GM23338 (cell line): Measurements from ENCODE around the gene RCSD1. TPM values are rescaled to one million over a fixed set of nuclear protein-coding genes. Genes with fewer than 3 reads are reported as not detected.

Experiments
- ATAC-seq: fragments of 200-7000 bp; cut with Tn5 transposase; 3 replicates; pipeline ENCODE4 v1.9.1; 2020
- DNase-seq: peaks from one replicate; pipeline ENCODE4 v3.0.0-alpha.2; 2015; ENCODE audit warnings: low spot score
- H2AFZ ChIP-seq: fragments of 200-600 bp; sonication (generic); 2 replicates; pipeline ENCODE4 v1.8.0; 2016; ENCODE audit warnings: antibody characterized with exemption, mild to moderate bottlenecking, moderate library complexity
- H3F3A ChIP-seq: fragments of 200-600 bp; sonication (generic); replicated peaks from 2 replicates; pipeline ENCODE4 v1.8.0; 2017; ENCODE audit warnings: antibody characterized with exemption, mixed run types, low read depth
- H3K27ac ChIP-seq: fragments of 200-600 bp; sonication (generic); 2 replicates; pipeline ENCODE4 v1.6.1; 2016; ENCODE audit warnings: low read depth
- H3K27me3 ChIP-seq: fragments of 200-600 bp; sonication (generic); 2 replicates; pipeline ENCODE4 v1.8.0; 2016; ENCODE audit warnings: mild to moderate bottlenecking, mixed run types, moderate library complexity; ENCODE audit not compliant: insufficient read depth
- H3K36me3 ChIP-seq: fragments of 200-600 bp; sonication (generic); 2 replicates; pipeline ENCODE4 v1.8.0; 2016; ENCODE audit warnings: mild to moderate bottlenecking; ENCODE audit not compliant: insufficient read depth
- H3K4me1 ChIP-seq: fragments of 200-600 bp; sonication (generic); 2 replicates; pipeline ENCODE4 v1.8.0; 2016; ENCODE audit warnings: mild to moderate bottlenecking, moderate library complexity; ENCODE audit not compliant: insufficient read depth
- H3K4me2 ChIP-seq: fragments of 200-600 bp; sonication (generic); 2 replicates; pipeline ENCODE4 v1.7.1; 2017; ENCODE audit warnings: mixed run types
- H3K4me3 ChIP-seq: fragments of 200-600 bp; sonication (generic); 2 replicates; pipeline ENCODE4 v1.6.1; 2016; ENCODE audit warnings: mixed run types
- H3K79me2 ChIP-seq: fragments of 200-600 bp; sonication (generic); replicated peaks from 2 replicates; pipeline ENCODE4 v1.8.0; 2017; ENCODE audit warnings: mild to moderate bottlenecking; ENCODE audit not compliant: insufficient read depth
- H3K9me2 ChIP-seq: fragments of 200-600 bp; sonication (generic); 2 replicates; pipeline ENCODE4 v1.8.0; 2017; ENCODE audit not compliant: insufficient read depth
- H4K20me1 ChIP-seq: fragments of 200-600 bp; sonication (generic); replicated peaks from 2 replicates; pipeline ENCODE4 v1.8.0; 2017; ENCODE audit warnings: mild to moderate bottlenecking; ENCODE audit not compliant: insufficient read depth
- H3K27ac Mint-ChIP-seq: 2 replicates; pipeline ENCODE4 v1.8.0; 2020; ENCODE audit warnings: inconsistent platforms, mild to moderate bottlenecking, moderate library complexity, mixed read lengths
- H3K27me3 Mint-ChIP-seq: 3 replicates; pipeline ENCODE4 v1.8.0; 2022; ENCODE audit warnings: low read depth, mild to moderate bottlenecking, moderate library complexity, mixed read lengths, inconsistent platforms; ENCODE audit not compliant: insufficient read depth, poor library complexity
- H3K36me3 Mint-ChIP-seq: 3 replicates; pipeline ENCODE4 v1.8.0; 2021; ENCODE audit warnings: low read depth, mild to moderate bottlenecking, inconsistent platforms, moderate library complexity, mixed read lengths
- H3K4me1 Mint-ChIP-seq: 3 replicates; pipeline ENCODE4 v1.8.0; 2020; ENCODE audit warnings: mild to moderate bottlenecking, inconsistent platforms, mixed read lengths
- H3K4me3 Mint-ChIP-seq: 3 replicates; pipeline ENCODE4 v1.8.0; 2021; ENCODE audit warnings: moderate library complexity, mild to moderate bottlenecking, inconsistent platforms, mixed read lengths
- H3K9me3 Mint-ChIP-seq: 3 replicates; pipeline ENCODE4 v1.8.0; 2020; ENCODE audit warnings: moderate library complexity, mild to moderate bottlenecking, inconsistent platforms, mixed read lengths
- CREB1 ChIP-seq: fragments of 250-450 bp; sonication (Bioruptor Pico); IDR thresholded peaks from 2 replicates; pipeline ENCODE4 v1.5.0; 2020; ENCODE audit warnings: low read depth, mild to moderate bottlenecking, moderate library complexity
- CTCF ChIP-seq, 2 experiments: fragments of 200-600 bp in 1 of 2; sonication (generic) in 1 of 2; conservative IDR thresholded peaks; 2 replicates each; pipeline versions ENCODE4 v1.5.1 to v1.6.1; 2016 to 2017; ENCODE audit warnings: antibody characterized with exemption in 2 of 2, low read depth in 2 of 2, mild to moderate bottlenecking in 2 of 2, moderate library complexity in 1 of 2
- EZH2 ChIP-seq: fragments of 200-600 bp; sonication (generic); IDR thresholded peaks from one replicate; pipeline ENCODE4 v1.8.0; 2017; ENCODE audit warnings: antibody characterized with exemption, mild to moderate bottlenecking, low read depth; ENCODE audit not compliant: unreplicated experiment
- EZH2phosphoT487 ChIP-seq: fragments of 200-600 bp; sonication (generic); IDR thresholded peaks from one replicate; pipeline ENCODE4 v1.8.1; 2018; ENCODE audit warnings: antibody characterized with exemption; ENCODE audit not compliant: unreplicated experiment
- JUNB ChIP-seq: IDR thresholded peaks from one replicate; pipeline ENCODE4 v1.6.1; 2016; ENCODE audit warnings: antibody characterized with exemption; ENCODE audit not compliant: unreplicated experiment
- NANOG ChIP-seq: IDR thresholded peaks from 2 replicates; pipeline ENCODE4 v1.6.1; 2016; ENCODE audit warnings: antibody characterized with exemption, borderline replicate concordance
- POLR2AphosphoS5 ChIP-seq: IDR thresholded peaks from 2 replicates; pipeline ENCODE4 v1.6.1; 2016; ENCODE audit warnings: antibody characterized with exemption, low read depth
- STAT1 ChIP-seq: IDR thresholded peaks from one replicate; pipeline ENCODE4 v1.6.1; 2016; ENCODE audit warnings: antibody characterized with exemption; ENCODE audit not compliant: unreplicated experiment
- ZNF114 ChIP-seq: fragments of 250-450 bp; sonication (Bioruptor Pico); IDR thresholded peaks from 2 replicates; pipeline ENCODE4 v1.5.0; 2020; ENCODE audit warnings: mild to moderate bottlenecking, moderate library complexity
- ZNF331 ChIP-seq: fragments of 250-450 bp; sonication (Bioruptor Pico); IDR thresholded peaks from 2 replicates; pipeline ENCODE4 v1.5.0; 2020; ENCODE audit warnings: low read depth, mild to moderate bottlenecking, moderate library complexity
- ZNF462 ChIP-seq: fragments of 250-450 bp; sonication (Bioruptor Pico); IDR thresholded peaks from 2 replicates; pipeline ENCODE4 v1.5.0; 2020; ENCODE audit warnings: mild to moderate bottlenecking, moderate library complexity
- polyA plus RNA-seq: library from polyadenylated mRNA; unstranded; fragments of >200 nt; fragmentation: Nextera tagmentation; extraction: Ambion mirVana; gene quantifications from 2 replicates; pipeline ENCODE4 v1.2.1, GENCODE V29; 2016
- total RNA-seq: library from RNA; depleted of rRNA; stranded (reverse); fragments of >200 nt; shearing (Covaris generic); gene quantifications from 2 replicates; pipeline ENCODE4 v1.2.3, GENCODE V29; 2014
- TF ChIP-seq, protein P1 (sequence below): IDR thresholded peaks from one replicate; pipeline ENCODE4 v1.6.1; 2018; ENCODE audit warnings: antibody characterized with exemption; ENCODE audit not compliant: unreplicated experiment

Gene RCSD1
- total and polyA plus RNA-seq, 2 experiments from 2014 or later, result 0.18 to 0.73 TPM

DNA sequence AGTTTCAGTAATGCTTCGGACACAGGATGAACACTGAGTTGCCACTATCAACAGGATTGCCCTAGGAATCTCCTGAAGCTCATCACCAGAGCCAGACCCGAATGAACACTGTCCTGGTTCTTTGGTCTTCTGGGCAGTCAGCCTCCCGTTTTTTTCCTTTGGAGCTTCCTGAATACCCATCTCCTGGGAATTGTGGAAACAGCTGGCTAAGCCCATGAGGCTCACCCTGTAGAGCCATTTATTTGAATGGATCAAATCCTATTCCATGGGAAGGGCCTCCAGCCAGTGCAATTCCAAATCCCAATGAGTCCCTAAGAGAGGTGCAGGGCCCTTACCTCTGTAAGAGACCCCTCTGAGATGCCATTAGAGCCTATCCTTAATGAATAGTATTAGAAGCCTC, 5.9 kb downstream of the RCSD1 start:
- no peaks in the 10 kb centered on the region for H3K9me3 Mint-ChIP-seq
- TF ChIP-seq NANOG, result no peak
- H3F3A ChIP-seq, result no peaks in the 10 kb centered on the region
- no peak overlapping the region for H3K27ac ChIP-seq
- H3K27me3 ChIP-seq, result peaks cover 33% of the 10 kb centered on the region
- H2AFZ ChIP-seq, result peak overlapping the region; percentile 61
- H3K27me3 Mint-ChIP-seq, result peaks cover 16% of the 10 kb centered on the region
- H3K4me1 Mint-ChIP-seq, result peaks cover 39% of the 10 kb centered on the region
- no peaks in the 10 kb centered on the region for H3K36me3 ChIP-seq
- DNase-seq (no peak), ATAC-seq (no peak)
- H3K9me2 ChIP-seq, result no peaks in the 10 kb centered on the region
- no peaks in the 10 kb centered on the region for H3K79me2 ChIP-seq
- H3K36me3 Mint-ChIP-seq, result no peaks in the 10 kb centered on the region
- peaks cover 31% of the 10 kb centered on the region for H3K4me1 ChIP-seq
- peak overlapping the region; percentile 42 for H3K4me3 ChIP-seq
- H3K4me3 Mint-ChIP-seq, result no peak overlapping the region
- H4K20me1 ChIP-seq, result no peaks in the 10 kb centered on the region
- H3K27ac Mint-ChIP-seq, result no peak overlapping the region
- peak overlapping the region; percentile 70 for H3K4me2 ChIP-seq

DNA sequence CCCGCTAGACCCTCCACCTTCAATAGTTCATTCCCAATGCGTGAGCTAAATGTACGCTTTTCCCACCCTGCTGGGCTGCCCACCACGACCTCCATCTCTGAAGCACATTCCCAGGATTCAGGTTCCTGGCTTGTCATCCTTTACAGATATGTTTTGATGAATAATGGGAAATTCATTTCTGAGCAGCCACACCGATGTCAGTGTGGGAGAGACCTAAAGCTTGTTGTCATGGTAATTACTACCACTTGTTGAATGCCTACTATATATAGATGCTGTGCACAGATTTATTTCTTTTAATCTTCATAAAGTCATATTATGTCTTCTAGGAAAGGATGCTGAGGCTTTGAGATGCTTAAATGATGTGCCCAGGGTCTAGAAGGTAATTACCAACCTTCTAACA, 8.0 kb downstream of the RCSD1 start:
- H3K36me3 ChIP-seq, result no peaks in the 10 kb centered on the region
- H3F3A ChIP-seq, result no peaks in the 10 kb centered on the region
- DNase-seq (no peak), ATAC-seq (no peak)
- peaks cover 19% of the 10 kb centered on the region for H3K27me3 ChIP-seq
- no peak overlapping the region for H3K4me3 ChIP-seq
- peaks cover 7% of the 10 kb centered on the region for H3K27me3 Mint-ChIP-seq
- no peaks in the 10 kb centered on the region for H3K79me2 ChIP-seq
- no peaks in the 10 kb centered on the region for H3K9me2 ChIP-seq
- H3K4me1 ChIP-seq, result peaks cover 17% of the 10 kb centered on the region
- H3K4me1 Mint-ChIP-seq, result peaks cover 22% of the 10 kb centered on the region
- H4K20me1 ChIP-seq, result no peaks in the 10 kb centered on the region
- H3K36me3 Mint-ChIP-seq, result no peaks in the 10 kb centered on the region
- no peak overlapping the region for H2AFZ ChIP-seq
- no peak overlapping the region for H3K27ac ChIP-seq
- no peak overlapping the region for H3K4me3 Mint-ChIP-seq
- H3K27ac Mint-ChIP-seq, result no peak overlapping the region
- H3K4me2 ChIP-seq, result no peak overlapping the region
- H3K9me3 Mint-ChIP-seq, result no peaks in the 10 kb centered on the region
- TF ChIP-seq EZH2phosphoT487 (no peak), ZNF114 (no peak), STAT1 (no peak), EZH2 (no peak), CREB1 (CRISPR knock-in tag) (no peak), ZNF462 (CRISPR knock-in tag) (no peak), POLR2AphosphoS5 (no peak), NANOG (no peak), JUNB (no peak), ZNF331 (CRISPR knock-in tag) (no peak), CTCF (conservative IDR thresholded peaks at IDR 0.05; ENCODE audit: low read depth in 2 of 2) (no peak)
- TF ChIP-seq, protein P1, sequence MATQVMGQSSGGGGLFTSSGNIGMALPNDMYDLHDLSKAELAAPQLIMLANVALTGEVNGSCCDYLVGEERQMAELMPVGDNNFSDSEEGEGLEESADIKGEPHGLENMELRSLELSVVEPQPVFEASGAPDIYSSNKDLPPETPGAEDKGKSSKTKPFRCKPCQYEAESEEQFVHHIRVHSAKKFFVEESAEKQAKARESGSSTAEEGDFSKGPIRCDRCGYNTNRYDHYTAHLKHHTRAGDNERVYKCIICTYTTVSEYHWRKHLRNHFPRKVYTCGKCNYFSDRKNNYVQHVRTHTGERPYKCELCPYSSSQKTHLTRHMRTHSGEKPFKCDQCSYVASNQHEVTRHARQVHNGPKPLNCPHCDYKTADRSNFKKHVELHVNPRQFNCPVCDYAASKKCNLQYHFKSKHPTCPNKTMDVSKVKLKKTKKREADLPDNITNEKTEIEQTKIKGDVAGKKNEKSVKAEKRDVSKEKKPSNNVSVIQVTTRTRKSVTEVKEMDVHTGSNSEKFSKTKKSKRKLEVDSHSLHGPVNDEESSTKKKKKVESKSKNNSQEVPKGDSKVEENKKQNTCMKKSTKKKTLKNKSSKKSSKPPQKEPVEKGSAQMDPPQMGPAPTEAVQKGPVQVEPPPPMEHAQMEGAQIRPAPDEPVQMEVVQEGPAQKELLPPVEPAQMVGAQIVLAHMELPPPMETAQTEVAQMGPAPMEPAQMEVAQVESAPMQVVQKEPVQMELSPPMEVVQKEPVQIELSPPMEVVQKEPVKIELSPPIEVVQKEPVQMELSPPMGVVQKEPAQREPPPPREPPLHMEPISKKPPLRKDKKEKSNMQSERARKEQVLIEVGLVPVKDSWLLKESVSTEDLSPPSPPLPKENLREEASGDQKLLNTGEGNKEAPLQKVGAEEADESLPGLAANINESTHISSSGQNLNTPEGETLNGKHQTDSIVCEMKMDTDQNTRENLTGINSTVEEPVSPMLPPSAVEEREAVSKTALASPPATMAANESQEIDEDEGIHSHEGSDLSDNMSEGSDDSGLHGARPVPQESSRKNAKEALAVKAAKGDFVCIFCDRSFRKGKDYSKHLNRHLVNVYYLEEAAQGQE, result no peak
